Measurements from ENCODE around the gene FHOD1. TPM values are rescaled to one million over a fixed set of nuclear protein-coding genes. Genes with fewer than 3 reads are reported as not detected.
A peak's percentile ranks its signal among the peaks of the same experiment; 100 is the strongest.

FHOD1 gene
- total and polyA plus RNA-seq, 7 donors, result 4.8 to 25.2 (median 9.2) TPM

- Histone ChIP-seq H3K9me3 (no peaks in the 10 kb centered on the region), H3K27me3 (no peaks in the 10 kb centered on the region), H3K36me3 (peaks cover 0 to 11% (median 6%) of the 10 kb centered on the region in 4 donors), H3K4me1 (peaks cover 0 to 26% (median 21%) of the 10 kb centered on the region in 4 donors), H3K4me3 (no peak overlapping the region), H3K27ac (no peak overlapping the region)
- intact Hi-C loops (cut with DNase I), result no loop called here
- no peak for TF ChIP-seq POLR2A (IDR thresholded peaks at IDR 0.05)
- 12 to 31% methylated on average over 3 of the region's 3 CpGs for WGBS, 2 donors
- DNase-seq, result no peak
Observed at GRCh38 chr16:67223992-67224391, 23.3 kb downstream of the FHOD1 start.

- WGBS, 2 donors, result 73 to 84% methylated on average over 18 of the region's 18 CpGs
- H3K4me3 ChIP-seq, result no peak overlapping the region
- TF ChIP-seq POLR2AphosphoS5 (IDR thresholded peaks at IDR 0.05) (no peak), POLR2A (IDR thresholded peaks at IDR 0.05) (no peak), EP300 (IDR thresholded peaks at IDR 0.05) (no peak), CTCF (IDR thresholded peaks at IDR 0.05) (no peak)
- H3K4me1 ChIP-seq, result no peaks in the 10 kb centered on the region
- intact Hi-C loops (cut with DNase I), result no loop called here
- H3K36me3 ChIP-seq, result no peaks in the 10 kb centered on the region
- H3K27me3 ChIP-seq, result no peaks in the 10 kb centered on the region
- no peaks in the 10 kb centered on the region for H3K9me3 ChIP-seq
- DNase-seq, result no peak
- peak overlapping the region in 1 of 4 donors; percentile 29 for H3K27ac ChIP-seq
Observed at GRCh38 chr16:67216612-67217490, 30.4 kb downstream of the FHOD1 start.

DNA sequence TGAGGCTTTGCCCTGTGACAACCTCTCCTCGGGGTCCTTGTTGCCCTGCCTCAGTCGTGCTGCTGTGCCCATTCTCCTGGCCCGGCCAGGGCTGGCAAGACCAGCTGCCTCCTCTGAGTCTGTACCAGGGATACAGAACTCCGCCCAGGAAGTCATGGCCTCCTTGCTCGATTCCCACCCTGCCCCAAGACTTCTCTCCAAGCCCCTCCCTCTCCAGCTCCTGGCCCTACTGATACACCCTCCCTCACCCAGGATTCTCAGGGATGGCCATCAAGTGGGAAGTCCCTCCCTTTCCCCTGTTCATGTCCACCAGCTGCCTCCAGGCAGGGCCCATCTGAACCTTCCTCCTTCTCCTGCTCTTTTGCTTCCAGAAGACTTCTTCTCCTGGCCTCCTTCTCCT is 31.6 kb downstream of the FHOD1 start:
- no peaks in the 10 kb centered on the region for H3K4me1 ChIP-seq
- H3K9me3 ChIP-seq, result no peaks in the 10 kb centered on the region
- no peak for DNase-seq
- no peaks in the 10 kb centered on the region for H3K36me3 ChIP-seq
- no peak overlapping the region for H3K4me3 ChIP-seq
- intact Hi-C loops (cut with DNase I), result no loop called here
- 68 to 74% methylated on average over 5 of the region's 5 CpGs for WGBS, 2 donors
- no peak overlapping the region for H3K27ac ChIP-seq
- no peak for TF ChIP-seq POLR2AphosphoS5 (IDR thresholded peaks at IDR 0.05)
- no peaks in the 10 kb centered on the region for H3K27me3 ChIP-seq

GRCh38 chr16:67213197-67214019 is 33.9 kb downstream of the FHOD1 start:
- Histone ChIP-seq H3K27me3 (no peaks in the 10 kb centered on the region), H3K4me3 (no peak overlapping the region), H3K36me3 (no peaks in the 10 kb centered on the region), H3K27ac (no peak overlapping the region), H3K4me1 (no peaks in the 10 kb centered on the region), H3K9me3 (no peaks in the 10 kb centered on the region)
- intact Hi-C loops (cut with DNase I), result no loop called here
- DNase-seq, result no peak
- 74 to 84% methylated on average over 8 of the region's 8 CpGs for WGBS, 2 donors
- TF ChIP-seq POLR2A (IDR thresholded peaks at IDR 0.05) (no peak), POLR2AphosphoS5 (IDR thresholded peaks at IDR 0.05) (no peak), EP300 (IDR thresholded peaks at IDR 0.05) (no peak), CTCF (IDR thresholded peaks at IDR 0.05) (no peak)

DNA sequence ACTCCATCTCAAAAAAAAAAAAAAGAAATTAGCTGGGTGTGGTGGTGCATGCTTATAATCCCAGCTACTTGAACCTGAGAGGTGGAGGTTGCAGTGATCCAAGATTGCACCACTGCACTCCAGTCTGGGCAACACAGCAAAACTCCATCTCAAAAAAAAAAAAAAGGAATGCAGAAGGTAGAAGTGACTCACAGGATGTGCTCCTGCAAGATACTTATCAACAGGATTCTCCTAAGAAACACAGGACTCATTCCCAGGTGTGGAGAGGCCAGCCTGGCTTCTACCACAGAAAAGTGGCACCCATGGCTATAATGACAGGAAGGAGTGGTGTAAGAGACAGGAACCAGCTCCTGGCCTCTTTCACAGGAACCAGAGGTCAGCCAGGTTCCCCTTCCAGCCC is 34.5 kb downstream of the FHOD1 start:
- intact Hi-C loops (cut with DNase I), result no loop called here
- H3K36me3 ChIP-seq, result no peaks in the 10 kb centered on the region
- H3K27ac ChIP-seq, result no peak overlapping the region
- H3K27me3 ChIP-seq, result no peaks in the 10 kb centered on the region
- no peak overlapping the region for H3K4me3 ChIP-seq
- TF ChIP-seq POLR2A (IDR thresholded peaks at IDR 0.05) (no peak), EP300 (IDR thresholded peaks at IDR 0.05) (no peak), POLR2AphosphoS5 (IDR thresholded peaks at IDR 0.05) (no peak), CTCF (IDR thresholded peaks at IDR 0.05) (no peak)
- no peaks in the 10 kb centered on the region for H3K9me3 ChIP-seq
- DNase-seq, result no peak
- no peaks in the 10 kb centered on the region for H3K4me1 ChIP-seq
